ENCODE data around the gene SCN8A.

SCN8A gene

GRCh38 chr12:51744957-51745356 is 153.9 kb downstream of the SCN8A start:
- peaks cover 3% of the 10 kb centered on the region for H3K27me3 Mint-ChIP-seq (ENCODE audit: low read depth, poor library complexity)

GRCh38 chr12:51746416-51746815 is 155.4 kb downstream of the SCN8A start:
- H3K4me3 Mint-ChIP-seq: no peak overlapping the region
- DNase-seq: no peak
- peaks cover 3% of the 10 kb centered on the region for H3K27me3 Mint-ChIP-seq (ENCODE audit: low read depth, poor library complexity)
- no peak for TF ChIP-seq CTCF (IDR thresholded peaks at IDR 0.05)
- peaks cover 11% of the 10 kb centered on the region for H3K4me1 Mint-ChIP-seq
- no peak overlapping the region for H3K27ac Mint-ChIP-seq
- peaks cover 5% of the 10 kb centered on the region for H3K9me3 Mint-ChIP-seq
- no peaks in the 10 kb centered on the region for H3K36me3 Mint-ChIP-seq (ENCODE audit: low read depth)

More at GRCh38 chr12:51744957-51745356, 153.9 kb downstream of the SCN8A start:
- Mint-ChIP-seq H3K4me3 (no peak overlapping the region), H3K9me3 (peaks cover 15% of the 10 kb centered on the region), H3K27ac (no peak overlapping the region), H3K4me1 (peaks cover 11% of the 10 kb centered on the region), H3K36me3 (ENCODE audit: low read depth) (no peaks in the 10 kb centered on the region)
- no peak for DNase-seq
- TF ChIP-seq CTCF (IDR thresholded peaks at IDR 0.05): no peak

GRCh38 chr12:51748235-51748634 is 157.2 kb downstream of the SCN8A start:
- no peak for TF ChIP-seq CTCF (IDR thresholded peaks at IDR 0.05)
- no peaks in the 10 kb centered on the region for H3K9me3 Mint-ChIP-seq
- H3K4me3 Mint-ChIP-seq: no peak overlapping the region
- peaks cover 4% of the 10 kb centered on the region for H3K36me3 Mint-ChIP-seq (ENCODE audit: low read depth)
- no peak overlapping the region for H3K27ac Mint-ChIP-seq
- DNase-seq: no peak
- H3K27me3 Mint-ChIP-seq (ENCODE audit: low read depth, poor library complexity): peaks cover 3% of the 10 kb centered on the region
- H3K4me1 Mint-ChIP-seq: peaks cover 11% of the 10 kb centered on the region

- no peak for DNase-seq
- TF ChIP-seq CTCF (IDR thresholded peaks at IDR 0.05): no peak
- no peaks in the 10 kb centered on the region for H3K9me3 Mint-ChIP-seq
- peaks cover 4% of the 10 kb centered on the region for H3K36me3 Mint-ChIP-seq (ENCODE audit: low read depth)
- H3K4me3 Mint-ChIP-seq: no peak overlapping the region
- H3K27ac Mint-ChIP-seq: no peak overlapping the region
- H3K27me3 Mint-ChIP-seq (ENCODE audit: low read depth, poor library complexity): peaks cover 3% of the 10 kb centered on the region
- peaks cover 11% of the 10 kb centered on the region for H3K4me1 Mint-ChIP-seq
Observed at GRCh38 chr12:51749206-51749985, 158.4 kb downstream of the SCN8A start.

GRCh38 chr12:51749986-51750317 is 158.9 kb downstream of the SCN8A start:
- TF ChIP-seq CTCF (IDR thresholded peaks at IDR 0.05): no peak
- no peaks in the 10 kb centered on the region for H3K9me3 Mint-ChIP-seq
- H3K4me1 Mint-ChIP-seq: peaks cover 11% of the 10 kb centered on the region
- DNase-seq: no peak
- no peak overlapping the region for H3K27ac Mint-ChIP-seq
- peaks cover 3% of the 10 kb centered on the region for H3K27me3 Mint-ChIP-seq (ENCODE audit: low read depth, poor library complexity)
- peaks cover 4% of the 10 kb centered on the region for H3K36me3 Mint-ChIP-seq (ENCODE audit: low read depth)
- no peak overlapping the region for H3K4me3 Mint-ChIP-seq

- Mint-ChIP-seq H3K36me3 (ENCODE audit: low read depth) (peaks cover 4% of the 10 kb centered on the region), H3K9me3 (no peaks in the 10 kb centered on the region), H3K4me3 (no peak overlapping the region), H3K4me1 (peaks cover 3% of the 10 kb centered on the region), H3K27ac (no peak overlapping the region), H3K27me3 (ENCODE audit: low read depth, poor library complexity) (no peaks in the 10 kb centered on the region)
- no peak for DNase-seq
- TF ChIP-seq CTCF (IDR thresholded peaks at IDR 0.05): no peak
Observed at GRCh38 chr12:51751661-51752060, 160.6 kb downstream of the SCN8A start.

Data from nephron progenitor cell (in vitro differentiated cells).